NCI-H2029 (cell line): ENCODE data around the gene ARHGDIA.
A peak's percentile ranks its signal among the peaks of the same experiment; 100 is the strongest.
"Not testable (repeated sequence)": the region's sequence is repeated elsewhere in the genome, so short reads cannot be mapped to it uniquely, and the experiment has no call there.

Source experiments
- DNase-seq: peaks from one replicate; lab custom pipeline; 2025; lab: John Stamatoyannopoulos, UW

Gene ARHGDIA

GRCh38 chr17:81870981-81871386 lies at the start of gene ARHGDIA:
TSS of gene ARHGDIA (minus strand) at chr17:81871337. CDS start at chr17:81869930, 1,407 bp downstream.
- DNase-seq = no peak

DNA sequence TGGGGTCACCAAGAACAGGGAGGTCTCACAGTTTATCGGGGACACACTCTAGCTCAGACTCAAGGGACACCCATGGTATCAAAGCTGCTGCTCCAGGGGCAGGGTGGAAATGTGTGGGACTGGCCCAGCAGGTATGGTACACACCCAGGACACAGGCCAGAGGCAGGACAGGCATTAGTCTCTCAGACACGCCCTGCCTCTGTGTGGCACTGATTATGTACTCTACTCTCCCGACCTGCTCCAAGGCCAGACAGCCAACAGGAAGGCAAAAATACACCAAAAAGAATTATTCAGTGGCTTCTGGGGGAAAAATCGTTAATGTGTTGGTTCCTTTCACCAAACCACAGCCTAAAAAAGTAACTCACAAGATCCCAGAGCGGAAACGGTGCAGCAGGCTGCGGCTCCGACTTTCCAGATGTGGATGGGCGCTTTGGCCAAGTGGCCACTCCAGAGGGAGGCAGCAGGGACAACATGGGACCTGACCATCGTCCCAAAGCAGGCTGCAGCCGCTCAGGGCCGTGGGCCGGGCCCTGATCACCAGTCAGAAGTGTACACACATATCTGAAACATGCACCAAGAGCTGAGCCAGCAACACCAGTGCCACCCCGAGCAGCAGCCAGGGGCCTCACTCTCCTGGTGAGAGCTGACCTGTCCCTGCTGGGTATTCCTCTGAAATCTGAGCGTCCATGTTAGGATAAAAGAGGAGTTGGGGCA lies 47.9 kb upstream of the ARHGDIA start:
- DNase-seq = no peak

DNA sequence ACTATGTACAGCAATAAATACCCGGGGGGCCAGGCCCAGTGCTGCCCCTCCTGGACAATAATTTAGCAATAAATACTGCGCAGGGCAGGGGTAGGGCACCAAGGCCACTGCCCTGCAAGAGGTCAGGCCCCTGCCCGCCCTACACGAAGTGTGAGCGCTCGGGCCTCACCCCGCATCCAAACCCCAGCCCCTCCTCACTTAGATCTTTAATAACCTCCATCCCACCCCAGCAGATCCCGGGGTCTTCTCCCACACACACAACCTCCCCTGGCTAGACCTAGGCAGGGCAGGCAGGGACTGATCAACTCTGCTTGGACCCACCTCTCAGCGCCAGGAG lies 47.2 kb upstream of the ARHGDIA start:
- DNase-seq = not testable (repeated sequence)

GRCh38 chr17:81917565-81918332 lies 46.6 kb upstream of the ARHGDIA start, which contains the start of gene SIRT7:
TSS of gene SIRT7 (minus strand) at chr17:81918176. CDS start at chr17:81918131, 45 bp downstream.
- peak; percentile 46 for DNase-seq

GRCh38 chr17:81916234-81917001 lies 45.3 kb upstream of the ARHGDIA start:
- no peak for DNase-seq

DNA sequence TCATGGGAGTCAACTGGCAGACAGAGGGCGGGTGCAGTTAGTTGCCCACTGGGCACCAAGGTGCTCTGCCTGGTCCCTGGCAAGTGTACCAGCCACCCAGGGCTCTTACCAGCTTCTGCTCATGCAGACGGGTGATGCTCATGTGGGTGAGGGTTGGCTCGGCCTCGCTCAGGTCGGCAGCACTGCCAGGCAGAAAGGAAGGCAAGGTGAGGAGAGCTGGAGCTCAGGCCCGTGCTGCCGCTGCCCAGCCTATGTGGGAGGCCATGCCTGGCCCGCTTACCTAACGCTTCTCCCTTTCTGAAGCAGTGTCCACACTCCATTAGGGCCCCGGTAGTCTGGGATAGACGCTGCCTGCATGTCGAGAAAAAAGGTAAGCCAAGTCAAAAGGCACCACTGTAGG lies 44.2 kb upstream of the ARHGDIA start:
- DNase-seq = no peak

- no peak for DNase-seq
Observed at GRCh38 chr17:81914103-81914850, 43.1 kb upstream of the ARHGDIA start.

- no peak for DNase-seq
Observed at GRCh38 chr17:81913394-81914102, 42.4 kb upstream of the ARHGDIA start.

DNA sequence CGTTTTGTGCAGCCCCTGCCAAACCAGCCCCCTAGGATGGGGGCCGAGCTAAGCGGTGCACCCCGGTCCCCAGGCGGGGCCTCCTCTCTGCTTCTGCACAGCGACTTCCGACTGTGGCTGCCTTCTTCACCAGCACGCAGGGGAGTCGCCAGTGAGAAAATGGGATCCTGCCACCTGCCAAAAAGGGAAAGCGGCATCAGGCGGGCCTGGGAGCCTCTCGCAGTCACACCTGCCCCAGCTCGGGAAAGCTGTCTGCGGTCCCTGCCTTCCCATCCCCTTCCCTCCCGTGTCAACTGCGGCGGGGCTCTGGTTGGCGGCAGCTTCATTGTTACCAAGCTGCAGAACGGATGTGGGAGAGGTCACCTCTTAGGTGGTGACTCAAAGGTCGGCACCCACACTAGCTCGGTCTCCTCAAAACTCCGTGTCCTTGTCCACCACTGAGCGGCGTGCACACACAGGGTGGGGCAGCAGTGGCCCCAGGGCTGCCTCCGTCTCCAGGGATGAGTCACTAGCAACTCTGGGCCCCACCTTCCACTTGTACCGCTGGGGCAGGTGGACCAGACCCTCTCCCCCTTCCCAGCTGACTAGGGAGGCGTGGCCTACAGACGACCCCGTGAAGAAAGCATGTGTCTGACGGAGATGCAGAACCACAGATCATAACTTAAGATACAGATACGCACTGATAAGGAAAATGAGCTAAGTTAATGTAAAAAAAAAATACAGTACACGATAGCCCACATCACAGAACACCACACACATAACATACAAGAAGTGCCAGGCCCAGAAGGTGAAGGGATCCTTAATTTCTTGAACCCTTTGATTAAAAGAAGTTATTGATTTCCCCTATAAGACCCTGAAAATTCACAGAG lies 41.5 kb upstream of the ARHGDIA start:
- no peak for DNase-seq

DNA sequence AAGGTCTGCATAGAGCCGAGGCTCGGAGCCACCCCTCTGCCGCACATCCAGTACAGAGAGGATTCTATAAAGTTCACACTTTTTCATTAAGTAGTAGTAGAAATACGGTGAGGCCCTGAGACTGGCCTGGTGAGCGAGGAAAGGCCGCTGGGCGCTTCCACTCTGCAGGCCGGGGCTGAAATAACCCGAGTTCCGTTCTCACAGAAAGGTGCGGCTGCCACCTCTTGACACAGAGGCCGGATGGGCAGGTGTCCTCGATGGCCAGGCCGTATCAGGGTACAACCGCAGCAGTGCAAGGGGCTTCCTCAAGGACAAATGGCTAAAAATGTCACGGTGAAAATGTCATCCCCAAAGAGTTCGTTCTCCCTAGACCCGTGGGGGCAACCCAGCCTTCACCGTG lies 40.8 kb upstream of the ARHGDIA start:
- DNase-seq = no peak

GRCh38 chr17:81911277-81911961 lies 40.3 kb upstream of the ARHGDIA start, which contains the start of gene PCYT2:
TSS of gene PCYT2 (minus strand) at chr17:81911399. CDS start at chr17:81911355, 44 bp downstream.
- peak; percentile 89 for DNase-seq

DNA sequence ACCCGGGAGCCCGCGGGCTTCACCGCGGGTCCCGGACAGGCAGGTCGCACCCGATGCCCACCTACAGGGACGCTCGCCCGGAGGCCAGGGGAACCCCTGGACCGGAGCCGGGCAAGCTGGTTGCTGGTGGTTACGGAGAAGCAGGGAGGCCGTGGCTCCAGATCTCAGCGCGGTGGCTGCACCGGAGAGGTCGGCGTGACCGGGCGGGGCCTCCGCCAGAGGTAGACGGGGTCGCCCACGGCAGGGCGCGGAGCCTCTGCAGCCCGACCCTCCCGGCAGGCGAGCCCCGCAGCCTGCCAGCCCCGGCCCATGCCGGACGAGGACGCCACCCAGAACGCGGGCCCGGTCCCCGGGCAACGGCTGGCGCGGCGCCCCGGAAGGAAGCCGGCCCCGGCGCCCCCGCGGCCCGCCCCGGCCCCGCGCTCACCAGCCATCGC lies 39.7 kb upstream of the ARHGDIA start:
- DNase-seq = no peak

DNA sequence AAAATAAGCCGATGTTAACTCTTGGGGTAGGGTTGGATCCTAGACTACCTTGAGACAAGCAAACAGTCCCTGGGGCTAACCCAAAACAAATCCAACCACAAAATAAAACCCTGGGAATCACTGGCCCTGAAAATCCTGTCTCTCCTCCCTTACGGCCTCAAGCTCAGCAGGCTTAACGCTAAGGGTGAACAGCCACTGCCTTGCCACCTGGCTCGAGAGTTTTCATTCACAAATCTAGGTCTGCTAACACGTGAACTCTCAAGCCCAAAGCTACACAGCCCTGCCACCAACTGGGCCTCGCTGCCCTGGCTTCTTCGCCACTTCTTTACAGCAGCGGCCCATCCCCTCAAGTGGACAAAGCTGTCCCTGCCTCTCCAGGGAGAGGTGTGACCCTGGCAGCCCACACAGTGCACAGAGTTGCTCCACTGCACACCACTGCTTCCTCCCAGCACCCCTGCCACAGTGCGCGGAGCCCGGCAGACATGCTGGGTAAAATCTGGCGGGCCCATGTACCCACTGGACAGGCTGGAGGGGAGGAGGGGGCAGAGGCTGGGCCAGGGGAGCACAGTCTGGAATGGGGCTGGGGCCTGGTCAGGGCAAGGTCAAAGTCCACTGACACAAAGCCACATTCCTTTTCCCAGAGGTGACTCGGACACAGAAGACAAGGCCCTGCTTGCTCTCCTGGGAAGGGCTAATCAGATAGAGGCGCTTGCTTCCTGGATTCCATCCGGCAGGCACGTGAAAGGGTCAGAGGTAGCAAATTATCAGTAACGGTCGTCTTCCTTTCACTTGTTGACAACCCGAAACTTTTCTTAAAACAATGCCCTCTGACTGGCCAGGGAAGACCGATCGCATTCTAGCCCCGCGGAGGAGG lies 39.1 kb upstream of the ARHGDIA start:
- no peak for DNase-seq

- DNase-seq = no peak
Observed at GRCh38 chr17:81909231-81909630, 38.1 kb upstream of the ARHGDIA start.

GRCh38 chr17:81908793-81909192 lies 37.7 kb upstream of the ARHGDIA start:
- no peak for DNase-seq

DNA sequence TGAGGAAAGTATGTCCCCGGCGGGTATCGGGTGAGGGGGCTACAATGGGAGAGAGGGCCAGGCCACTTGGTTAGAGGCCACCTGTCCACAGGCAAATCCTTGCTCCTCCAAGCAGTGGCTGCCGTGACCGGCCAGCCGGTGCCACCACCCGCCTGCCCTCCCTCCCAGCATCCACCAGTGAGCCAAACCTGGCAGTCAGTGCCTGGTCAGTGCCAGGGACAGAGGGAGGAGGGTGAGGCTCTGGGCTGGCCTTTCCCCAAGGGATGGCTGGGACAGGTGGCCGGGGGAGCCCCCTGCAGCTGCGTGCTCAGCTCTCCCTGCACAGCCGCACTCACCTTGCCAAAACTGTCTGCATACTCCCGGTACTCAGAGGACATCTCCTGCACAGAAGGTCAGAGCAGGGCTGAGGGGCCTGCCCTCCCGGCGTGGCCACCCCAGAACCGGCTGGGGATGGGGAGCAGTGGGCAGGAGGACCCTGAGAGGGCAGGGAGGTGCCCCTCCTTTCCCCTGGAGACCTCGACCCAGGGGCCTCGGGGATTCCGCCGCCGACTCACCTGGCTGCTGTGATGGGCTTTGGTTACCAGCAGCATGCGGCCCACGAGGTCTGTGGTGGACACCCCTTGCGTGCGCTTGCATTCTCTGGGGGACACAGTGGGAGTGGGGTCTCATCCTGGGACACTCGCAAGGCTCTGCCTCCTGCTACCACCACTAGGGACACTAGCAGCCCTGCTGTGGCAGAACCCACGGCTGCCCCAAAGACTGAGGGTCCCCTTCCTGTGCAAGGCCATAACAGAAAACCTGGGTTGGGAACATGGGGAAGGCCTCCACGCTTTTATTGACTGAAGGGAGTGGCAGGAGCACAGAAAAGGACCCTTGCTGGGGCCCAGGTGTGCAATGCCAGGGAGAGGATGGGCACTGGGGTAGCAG lies 36.3 kb upstream of the ARHGDIA start:
- DNase-seq = no peak

DNA sequence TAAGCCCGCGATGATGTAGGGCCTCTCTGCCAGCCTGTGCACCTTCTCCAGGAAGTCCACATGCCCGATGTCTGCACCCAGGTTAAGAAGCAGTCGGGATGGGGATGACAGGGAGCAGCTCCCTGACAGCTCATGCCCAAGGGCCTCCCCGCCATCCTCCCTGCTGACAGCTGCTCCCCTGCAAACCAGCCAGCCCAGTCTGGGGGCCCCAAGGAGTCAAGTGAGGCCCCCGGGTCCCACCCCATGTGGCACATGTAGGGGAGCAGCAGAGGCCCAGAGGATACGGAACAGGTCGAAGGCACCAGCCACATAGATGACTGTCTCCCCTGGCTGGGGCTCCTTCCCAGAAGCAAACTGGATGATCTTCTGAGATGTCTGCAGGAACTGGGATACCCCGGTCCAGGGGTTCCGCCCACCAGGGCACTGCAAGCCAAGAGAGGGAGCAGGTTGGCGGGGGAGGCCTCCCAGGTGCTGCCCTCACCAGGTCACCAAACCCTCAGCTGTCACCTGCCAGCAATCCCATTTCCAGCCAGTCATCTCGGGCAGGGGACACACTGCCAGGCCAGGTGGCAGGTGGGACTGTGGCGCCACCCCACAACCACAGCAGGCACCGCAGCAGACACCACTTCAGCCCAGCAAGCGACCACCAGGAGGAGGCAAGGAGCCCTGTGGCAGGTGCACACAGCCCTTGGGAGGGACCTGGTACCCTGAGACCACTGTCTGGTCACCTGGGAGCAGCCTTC lies 35.5 kb upstream of the ARHGDIA start:
- DNase-seq = no peak
